HepG2 (cell line): ENCODE data around the gene BTRC.

ENCODE experiments used
- AKNA ChIP-seq: sonication (generic); formaldehyde crosslinking; IDR thresholded peaks from 2 replicates; pipeline ENCODE4 v1.4.0; 2020; ENCODE audit warnings: missing genetic modification reagents, borderline replicate concordance
- BCLAF1 ChIP-seq: fragments of 450-650 bp; IDR thresholded peaks from 2 replicates; pipeline ENCODE4 v1.6.1; 2017; ENCODE audit warnings: mild to moderate bottlenecking
- CTCF ChIP-seq: sonication (generic); formaldehyde crosslinking; IDR thresholded peaks from 2 replicates; pipeline ENCODE4 v1.5.0; 2020; ENCODE audit warnings: mild to moderate bottlenecking, missing genetic modification reagents, moderate library complexity
- PLSCR1 ChIP-seq: sonication (generic); formaldehyde crosslinking; IDR thresholded peaks from 2 replicates; pipeline ENCODE4 v1.5.0; 2020; ENCODE audit warnings: missing genetic modification reagents, mild to moderate bottlenecking, borderline replicate concordance
- POLR2A ChIP-seq, 2 experiments: IDR thresholded peaks; 2 replicates each; pipeline ENCODE4 v1.6.1; 2011; ENCODE audit warnings: low read depth in 2 of 2, low read length in 2 of 2, mild to moderate bottlenecking in 1 of 2, moderate library complexity in 1 of 2; ENCODE audit not compliant: insufficient read depth in 1 of 2
- REST ChIP-seq, 2 experiments: IDR thresholded peaks; 2 replicates each; pipeline ENCODE4 v1.6.1; 2011 to 2012; ENCODE audit warnings: low read length in 2 of 2, borderline replicate concordance in 1 of 2, low read depth in 1 of 2, mild to moderate bottlenecking in 1 of 2, moderate library complexity in 1 of 2
- ZBTB40 ChIP-seq, 2 experiments: fragments of 450-650 bp in 1 of 2; sonication (generic) in 1 of 2; formaldehyde crosslinking in 1 of 2; IDR thresholded peaks; 2 replicates each; pipeline versions ENCODE4 v1.6.1 to v1.8.0; 2016 to 2022; ENCODE audit warnings: antibody characterized with exemption in 1 of 2, mild to moderate bottlenecking in 1 of 2, missing genetic modification reagents in 1 of 2
- ZNF670 ChIP-seq: sonication (generic); formaldehyde crosslinking; IDR thresholded peaks from 2 replicates; pipeline ENCODE4 v1.8.0; 2022; ENCODE audit warnings: mild to moderate bottlenecking, missing genetic modification reagents, borderline replicate concordance

- no peak for TF ChIP-seq POLR2A (IDR thresholded peaks at IDR 0.05; ENCODE audit: insufficient read depth in 1 of 2, low read depth in 2 of 2, low read length in 2 of 2)
- TF ChIP-seq ZBTB40 (IDR thresholded peaks at IDR 0.05), result no peak
- no peak for TF ChIP-seq ZBTB40 (CRISPR knock-in tag; IDR thresholded peaks at IDR 0.05)
- no peak for TF ChIP-seq CTCF (CRISPR knock-in tag)
- no peak for TF ChIP-seq PLSCR1
- TF ChIP-seq BCLAF1, result no peak
- TF ChIP-seq ZNF670 (CRISPR knock-in tag), result no peak
- TF ChIP-seq REST (IDR thresholded peaks at IDR 0.05; ENCODE audit: borderline replicate concordance in 1 of 2, low read depth in 1 of 2, low read length in 2 of 2), result no peak
- no peak for TF ChIP-seq AKNA
These were observed 71.6 kb downstream of the BTRC start for GRCh38 chr10:101425535-101425934.
